ENCODE results near the gene ZNFX1. TPM values are rescaled to one million over a fixed set of nuclear protein-coding genes. Genes with fewer than 3 reads are reported as not detected.

The ZNFX1 gene
- total RNA-seq, 1 donor from 2014 or later = 10.4 TPM

DNA sequence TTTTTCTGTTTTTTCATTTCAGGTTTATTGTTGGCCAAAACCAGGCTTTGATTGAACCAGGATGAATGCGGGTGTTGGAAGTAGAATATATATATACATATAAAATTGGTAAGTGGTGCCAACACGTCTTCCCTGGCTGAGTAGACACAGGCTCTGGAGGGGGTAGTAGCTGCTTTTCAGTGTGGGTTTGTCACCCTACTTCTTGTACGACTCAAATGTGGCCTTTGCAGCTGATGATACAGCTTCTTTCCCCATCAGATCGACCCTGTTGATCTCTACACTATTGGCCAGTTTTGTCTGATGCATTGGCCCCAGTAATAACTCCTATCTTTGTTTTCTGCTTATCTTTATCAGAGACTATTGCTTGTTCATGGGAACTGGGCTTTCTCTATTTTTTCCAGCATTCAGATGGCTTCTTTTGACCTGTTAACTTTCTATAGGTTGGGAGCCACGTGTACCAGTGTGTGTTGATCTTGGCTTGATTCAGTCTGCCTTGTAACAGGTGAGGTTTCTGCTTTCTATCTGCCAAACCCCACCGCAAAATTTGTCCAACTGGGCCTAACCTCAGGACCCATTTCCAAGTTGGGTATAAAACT, 2.7 kb upstream of the ZNFX1 start:
- Mint-ChIP-seq H3K4me3 (peak overlapping the region; percentile 97), H3K36me3 (ENCODE audit: low read depth) (peaks cover 74% of the 10 kb centered on the region), H3K9me3 (peaks cover 2% of the 10 kb centered on the region), H3K27me3 (ENCODE audit: low read depth) (peaks cover 34% of the 10 kb centered on the region), H3K4me1 (peaks cover 83% of the 10 kb centered on the region), H3K27ac (ENCODE audit: unreplicated experiment) (peak overlapping the region; percentile 97)
- DNase-seq (ENCODE audit: low read depth, low spot score) = no peak
- TF ChIP-seq, protein P1, sequence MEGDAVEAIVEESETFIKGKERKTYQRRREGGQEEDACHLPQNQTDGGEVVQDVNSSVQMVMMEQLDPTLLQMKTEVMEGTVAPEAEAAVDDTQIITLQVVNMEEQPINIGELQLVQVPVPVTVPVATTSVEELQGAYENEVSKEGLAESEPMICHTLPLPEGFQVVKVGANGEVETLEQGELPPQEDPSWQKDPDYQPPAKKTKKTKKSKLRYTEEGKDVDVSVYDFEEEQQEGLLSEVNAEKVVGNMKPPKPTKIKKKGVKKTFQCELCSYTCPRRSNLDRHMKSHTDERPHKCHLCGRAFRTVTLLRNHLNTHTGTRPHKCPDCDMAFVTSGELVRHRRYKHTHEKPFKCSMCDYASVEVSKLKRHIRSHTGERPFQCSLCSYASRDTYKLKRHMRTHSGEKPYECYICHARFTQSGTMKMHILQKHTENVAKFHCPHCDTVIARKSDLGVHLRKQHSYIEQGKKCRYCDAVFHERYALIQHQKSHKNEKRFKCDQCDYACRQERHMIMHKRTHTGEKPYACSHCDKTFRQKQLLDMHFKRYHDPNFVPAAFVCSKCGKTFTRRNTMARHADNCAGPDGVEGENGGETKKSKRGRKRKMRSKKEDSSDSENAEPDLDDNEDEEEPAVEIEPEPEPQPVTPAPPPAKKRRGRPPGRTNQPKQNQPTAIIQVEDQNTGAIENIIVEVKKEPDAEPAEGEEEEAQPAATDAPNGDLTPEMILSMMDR (conservative IDR thresholded peaks at IDR 0.05) = no peak

DNA sequence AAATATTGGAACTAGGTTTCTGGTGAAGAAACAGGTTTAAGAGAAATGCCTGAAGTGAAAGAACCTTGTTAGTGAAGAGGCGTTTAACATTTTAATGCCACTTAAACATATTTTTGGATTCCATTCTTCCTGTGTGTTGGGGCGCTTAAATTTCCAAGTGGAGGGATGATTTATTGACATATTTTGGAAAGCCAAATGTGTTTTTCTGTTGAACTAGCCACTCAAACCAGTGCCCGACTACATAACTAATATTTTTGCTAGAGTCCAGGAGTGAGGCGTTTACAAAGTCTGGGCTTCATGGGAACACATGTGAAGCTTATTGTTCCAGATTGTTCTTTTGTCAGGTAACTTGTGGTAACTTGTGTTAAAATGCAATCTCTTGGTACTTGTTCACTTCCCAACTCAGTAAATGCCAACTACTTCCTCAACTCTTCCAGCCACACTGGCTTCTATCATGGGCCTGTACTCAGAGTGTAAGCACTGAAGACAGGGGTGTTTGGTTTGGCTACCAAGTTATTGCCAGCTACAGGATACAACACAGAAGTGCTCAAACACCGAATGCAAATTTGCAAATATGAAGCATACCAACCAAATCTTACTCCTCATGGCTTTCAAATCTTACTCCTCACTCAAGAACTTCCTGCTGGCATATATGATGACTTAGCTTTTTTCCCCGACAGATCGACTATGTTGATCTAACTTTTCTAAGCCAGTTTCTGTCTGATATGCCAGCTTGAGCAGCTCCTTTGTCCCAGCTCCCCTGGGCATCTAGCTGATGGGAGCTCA, 2.0 kb upstream of the ZNFX1 start:
- peaks cover 32% of the 10 kb centered on the region for H3K27me3 Mint-ChIP-seq (ENCODE audit: low read depth)
- peak overlapping the region; percentile 97 for H3K27ac Mint-ChIP-seq (ENCODE audit: unreplicated experiment)
- TF ChIP-seq, protein P1 (conservative IDR thresholded peaks at IDR 0.05) = no peak
- DNase-seq (ENCODE audit: low read depth, low spot score) = no peak
- peaks cover 78% of the 10 kb centered on the region for H3K4me1 Mint-ChIP-seq
- peaks cover 2% of the 10 kb centered on the region for H3K9me3 Mint-ChIP-seq
- H3K4me3 Mint-ChIP-seq = peak overlapping the region; percentile 97
- peaks cover 72% of the 10 kb centered on the region for H3K36me3 Mint-ChIP-seq (ENCODE audit: low read depth)

DNA sequence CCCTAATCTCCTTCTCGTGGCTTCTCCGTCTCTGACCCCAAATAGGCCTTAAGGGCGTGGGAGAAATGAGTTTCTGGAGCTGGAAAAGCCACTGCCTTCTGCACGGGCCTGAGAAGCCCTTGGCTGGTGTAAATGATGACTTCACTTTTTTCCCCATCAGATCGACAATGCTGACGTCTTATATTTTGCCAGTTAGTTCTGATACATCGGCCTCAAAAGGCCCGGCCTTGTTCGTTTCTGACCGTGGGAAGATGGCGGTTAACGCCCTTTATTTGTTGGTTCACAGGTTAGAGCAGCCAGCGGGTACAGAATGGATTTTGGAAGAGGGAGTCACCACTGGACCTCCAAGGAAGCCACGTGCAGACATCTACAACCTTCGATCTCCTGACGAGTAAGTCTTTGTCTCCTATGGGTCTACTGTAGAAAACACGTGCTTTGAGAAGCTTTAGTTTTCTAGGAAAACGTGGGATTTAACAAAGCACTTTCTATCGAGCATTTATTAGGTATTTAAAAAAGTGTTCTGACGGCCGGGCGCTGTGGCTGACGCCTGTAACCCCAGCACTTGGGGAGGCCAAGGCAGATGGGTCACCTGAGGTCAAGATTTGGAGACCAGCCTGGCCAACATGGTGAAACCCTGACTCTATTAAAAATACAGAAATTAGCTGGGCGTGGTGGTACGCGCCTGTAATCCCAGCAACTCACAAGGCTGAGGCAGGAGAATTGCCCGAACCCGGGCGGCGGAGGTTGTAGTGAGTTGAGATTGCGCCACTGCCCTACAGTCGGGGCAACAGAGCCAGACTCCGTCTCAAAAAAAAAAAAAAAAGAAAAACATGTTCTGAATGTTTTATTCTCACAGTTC, 1.2 kb upstream of the ZNFX1 start:
- TF ChIP-seq, protein P1 (conservative IDR thresholded peaks at IDR 0.05) = no peak
- peaks cover 67% of the 10 kb centered on the region for H3K36me3 Mint-ChIP-seq (ENCODE audit: low read depth)
- no peak for DNase-seq (ENCODE audit: low read depth, low spot score)
- peaks cover 30% of the 10 kb centered on the region for H3K27me3 Mint-ChIP-seq (ENCODE audit: low read depth)
- H3K4me1 Mint-ChIP-seq = peaks cover 72% of the 10 kb centered on the region
- H3K9me3 Mint-ChIP-seq = peaks cover 2% of the 10 kb centered on the region
- peak overlapping the region; percentile 97 for H3K27ac Mint-ChIP-seq (ENCODE audit: unreplicated experiment)
- peak overlapping the region; percentile 97 for H3K4me3 Mint-ChIP-seq

DNA sequence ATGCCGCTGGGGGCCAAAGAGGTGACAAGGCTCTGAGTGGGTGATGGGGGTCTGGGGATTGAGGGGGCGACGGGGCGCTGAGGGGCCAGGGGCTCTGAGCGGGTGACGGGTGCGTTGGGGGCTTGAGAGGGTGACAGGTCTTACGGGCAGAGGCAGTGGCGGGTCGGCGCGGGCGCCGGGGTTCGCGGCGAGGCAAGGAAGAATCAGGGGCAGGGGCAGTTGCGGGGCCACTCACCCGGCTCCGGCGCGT, 146 bp downstream of the ZNFX1 start:
- peaks cover 25% of the 10 kb centered on the region for H3K27me3 Mint-ChIP-seq (ENCODE audit: low read depth)
- H3K9me3 Mint-ChIP-seq = no peaks in the 10 kb centered on the region
- peak overlapping the region; percentile 94 for H3K4me3 Mint-ChIP-seq
- H3K27ac Mint-ChIP-seq (ENCODE audit: unreplicated experiment) = peak overlapping the region; percentile 16
- H3K36me3 Mint-ChIP-seq (ENCODE audit: low read depth) = peaks cover 54% of the 10 kb centered on the region
- no peak for DNase-seq (ENCODE audit: low read depth, low spot score)
- TF ChIP-seq, protein P1 (conservative IDR thresholded peaks at IDR 0.05) = no peak
- peaks cover 58% of the 10 kb centered on the region for H3K4me1 Mint-ChIP-seq

DNA sequence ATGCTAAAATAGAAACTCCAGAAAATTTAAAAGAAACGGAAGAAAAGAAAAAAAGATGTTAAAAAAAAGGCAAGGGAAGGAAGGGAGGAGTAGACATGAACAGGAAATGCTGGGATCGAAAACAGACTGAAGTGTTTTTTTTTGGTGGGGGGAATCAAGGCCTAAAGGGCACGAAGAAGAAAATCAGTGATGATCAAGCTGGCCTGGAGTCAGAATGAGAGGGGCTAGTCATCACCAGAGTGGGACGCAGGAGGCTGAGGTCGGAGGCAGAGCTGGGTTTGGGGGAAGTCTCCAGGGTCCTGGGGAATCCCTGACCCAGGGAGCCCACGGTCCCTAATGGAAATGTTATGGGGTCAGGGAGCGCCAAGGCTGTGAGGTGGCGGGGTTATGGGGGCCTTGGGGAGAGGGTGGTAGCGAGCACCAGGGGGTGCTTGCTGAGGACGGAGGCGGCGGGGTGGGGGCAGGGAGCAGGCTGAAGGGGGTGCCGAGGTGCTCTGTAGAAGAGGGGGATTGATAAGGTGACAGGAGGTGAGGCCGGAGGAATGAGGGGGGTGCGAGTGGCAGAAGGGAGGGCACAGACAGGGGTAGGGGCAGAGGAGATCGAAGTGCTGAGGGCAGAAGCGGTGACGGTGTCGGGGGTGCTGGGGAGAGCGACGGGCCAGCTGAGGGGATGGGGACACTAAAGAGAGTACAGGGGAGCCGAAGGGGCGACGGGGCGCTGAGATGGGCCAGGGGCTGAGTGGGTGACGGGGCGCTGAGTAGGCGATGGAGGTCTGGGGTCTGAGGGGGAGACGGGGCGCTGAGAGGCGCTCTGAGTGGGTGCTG, 684 bp downstream of the ZNFX1 start:
- H3K9me3 Mint-ChIP-seq = no peaks in the 10 kb centered on the region
- TF ChIP-seq, protein P1 (conservative IDR thresholded peaks at IDR 0.05) = no peak
- H3K36me3 Mint-ChIP-seq (ENCODE audit: low read depth) = peaks cover 52% of the 10 kb centered on the region
- H3K4me3 Mint-ChIP-seq = peak overlapping the region; percentile 94
- no peak for DNase-seq (ENCODE audit: low read depth, low spot score)
- peak overlapping the region; percentile 86 for H3K27ac Mint-ChIP-seq (ENCODE audit: unreplicated experiment)
- H3K4me1 Mint-ChIP-seq = peaks cover 53% of the 10 kb centered on the region
- H3K27me3 Mint-ChIP-seq (ENCODE audit: low read depth) = peaks cover 25% of the 10 kb centered on the region
